IMR-90 (cell line): ENCODE data around the gene MBD3L5. TPM values are rescaled to one million over a fixed set of nuclear protein-coding genes. Genes with fewer than 3 reads are reported as not detected.

Source experiments
- ATAC-seq: fragments of 200-7000 bp; cut with Tn5 transposase; 2 replicates; pipeline ENCODE4 v1.9.1; 2020; ENCODE audit warnings: low read depth, mild to moderate bottlenecking, moderate library complexity
- BruUV-seq: library from RNA; stranded (reverse); fragments of 400-500 nt; replicated peaks from 2 replicates; lab custom pipeline; 2021; lab: Mats Ljungman, UMichigan
- CTCF ChIA-PET: fragments of 300-600 bp; formaldehyde crosslinking; extraction: SDS; loops from one replicate; lab custom pipeline; 2021; ENCODE audit warnings: antibody characterized with exemption; lab: Yijun Ruan, JAX
- POLR2A ChIA-PET: fragments of 300-600 bp; sonication (Branson Sonifier 250); formaldehyde crosslinking; loops from one replicate; lab custom pipeline; 2022; ENCODE audit warnings: antibody characterized with exemption; ENCODE audit not compliant: unreplicated experiment; lab: Charles Lee
- DNase-seq: peaks from one replicate; pipeline ENCODE4 v3.0.0; 2013
- H2AFZ ChIP-seq: replicated peaks from 2 replicates; pipeline ENCODE3; 2013; ENCODE audit warnings: low read length, mild to moderate bottlenecking; ENCODE audit not compliant: poor library complexity
- H2AK5ac ChIP-seq: 2 replicates; pipeline ENCODE4 v1.6.1; 2013; ENCODE audit warnings: low read depth, low read length, inconsistent platforms
- H2AK9ac ChIP-seq: replicated peaks from 2 replicates; pipeline ENCODE3; 2013; ENCODE audit warnings: mild to moderate bottlenecking, low read depth, low read length, moderate library complexity; ENCODE audit not compliant: poor library complexity
- H2BK120ac ChIP-seq: 2 replicates; pipeline ENCODE4 v1.6.1; 2013; ENCODE audit warnings: low read depth, low read length, inconsistent platforms
- H2BK15ac ChIP-seq: 3 replicates; pipeline ENCODE4 v1.6.1; 2013; ENCODE audit warnings: low read depth, low read length, inconsistent platforms
- H2BK20ac ChIP-seq: 2 replicates; pipeline ENCODE4 v1.6.1; 2013; ENCODE audit warnings: low read depth, mild to moderate bottlenecking, inconsistent platforms, low read length, moderate library complexity
- H2BK5ac ChIP-seq: 2 replicates; pipeline ENCODE4 v1.6.1; 2013; ENCODE audit warnings: mild to moderate bottlenecking, low read depth, low read length, inconsistent platforms; ENCODE audit not compliant: poor library complexity, severe bottlenecking
- H3K14ac ChIP-seq: replicated peaks from 2 replicates; pipeline ENCODE4 v1.6.1; 2013; ENCODE audit warnings: low read depth, low read length, inconsistent platforms
- H3K18ac ChIP-seq: 2 replicates; pipeline ENCODE4 v1.6.1; 2013; ENCODE audit warnings: low read depth, low read length, control low read depth
- H3K23ac ChIP-seq: 2 replicates; pipeline ENCODE4 v1.6.1; 2013; ENCODE audit warnings: low read depth, low read length, inconsistent platforms
- H3K27ac ChIP-seq: 2 replicates; pipeline ENCODE4 v1.5.1; 2013; ENCODE audit warnings: mild to moderate bottlenecking, control low read depth, low read length; ENCODE audit not compliant: insufficient read depth
- H3K27me3 ChIP-seq: 2 replicates; pipeline ENCODE4 v1.6.1; 2013; ENCODE audit warnings: low read length; ENCODE audit not compliant: control insufficient read depth, insufficient read depth
- H3K36me3 ChIP-seq: 2 replicates; pipeline ENCODE4 v1.6.1; 2013; ENCODE audit warnings: low read length, mixed read lengths; ENCODE audit not compliant: control insufficient read depth, insufficient read depth
- H3K4ac ChIP-seq: 2 replicates; pipeline ENCODE4 v1.6.1; 2013; ENCODE audit warnings: low read depth, low read length, inconsistent platforms
- H3K4me1 ChIP-seq: 2 replicates; pipeline ENCODE4 v1.6.1; 2013; ENCODE audit warnings: low read length, mixed read lengths; ENCODE audit not compliant: control insufficient read depth, insufficient read depth
- H3K4me2 ChIP-seq: 2 replicates; pipeline ENCODE4 v1.6.1; 2013; ENCODE audit warnings: low read depth, mild to moderate bottlenecking, control low read depth, low read length, moderate library complexity
- H3K4me3 ChIP-seq: 2 replicates; pipeline ENCODE4 v1.5.1; 2013; ENCODE audit warnings: low read depth, mild to moderate bottlenecking, control low read depth, low read length, moderate library complexity; ENCODE audit not compliant: insufficient read depth
- H3K56ac ChIP-seq: 2 replicates; pipeline ENCODE4 v1.6.1; 2013; ENCODE audit warnings: low read length, inconsistent platforms; ENCODE audit not compliant: insufficient read depth; ENCODE audit errors: extremely low read depth
- H3K79me1 ChIP-seq, 2 experiments: 2 replicates each; pipeline ENCODE4 v1.6.1; 2013; ENCODE audit warnings: low read length in 2 of 2, inconsistent platforms in 1 of 2, low read depth in 1 of 2
- H3K9ac ChIP-seq: 2 replicates; pipeline ENCODE4 v1.6.1; 2013; ENCODE audit warnings: low read depth, low read length, control low read depth
- H3K9me1 ChIP-seq: 2 replicates; pipeline ENCODE4 v1.6.1; 2013; ENCODE audit warnings: low read length, inconsistent platforms; ENCODE audit not compliant: insufficient read depth
- H3K9me3 ChIP-seq: 2 replicates; pipeline ENCODE4 v1.6.1; 2013; ENCODE audit warnings: low read length; ENCODE audit not compliant: control insufficient read depth, insufficient read depth
- H4K20me1 ChIP-seq: 2 replicates; pipeline ENCODE4 v1.6.1; 2013; ENCODE audit warnings: low read length, inconsistent platforms; ENCODE audit not compliant: insufficient read depth
- H4K5ac ChIP-seq: 2 replicates; pipeline ENCODE4 v1.6.1; 2013; ENCODE audit warnings: mild to moderate bottlenecking, low read depth, low read length, control low read depth
- H4K8ac ChIP-seq, 2 experiments: 2 replicates each; pipeline ENCODE4 v1.6.1; 2013; ENCODE audit warnings: low read depth in 2 of 2, low read length in 2 of 2, control low read depth in 1 of 2, inconsistent platforms in 1 of 2
- H4K91ac ChIP-seq: 2 replicates; pipeline ENCODE4 v1.6.1; 2013; ENCODE audit warnings: low read depth, low read length, inconsistent platforms; ENCODE audit not compliant: insufficient read depth
- CHD1 ChIP-seq: IDR thresholded peaks from 2 replicates; pipeline ENCODE4 v1.6.1; 2012; ENCODE audit warnings: low read depth, low read length, improper control_type of control experiment
- FOS ChIP-seq: fragments of 150-350 bp; IDR thresholded peaks from 2 replicates; pipeline ENCODE4 v1.6.1; 2016; ENCODE audit warnings: low read depth, low read length
- RAD21 ChIP-seq: IDR thresholded peaks from 2 replicates; pipeline ENCODE4 v1.6.1; 2012; ENCODE audit warnings: low read length, improper control_type of control experiment
- WGBS, 2 experiments: methylation state at CpG; one replicate each; pipeline versions ENCODE4 v1.1.5 to v1.1.7; 2013; ENCODE audit warnings: missing lambda C conversion rate in 2 of 2; ENCODE audit not compliant: insufficient read length in 1 of 2; ENCODE audit errors: extremely low coverage in 2 of 2; 5-methylcytosine and 5-hydroxymethylcytosine counted together
- dilution Hi-C: fragments of 300-500 bp; cut with HindIII; formaldehyde crosslinking; loops from one replicate; pipeline ENCODE4 v1.14.3; 2018; ENCODE audit warnings: low sequenced_read_pairs; ENCODE audit not compliant: unreplicated experiment
- in situ Hi-C: fragments of 300-500 bp; cut with MboI; formaldehyde crosslinking; loops from 3 replicates; pipeline ENCODE4 v1.14.3; 2019; ENCODE audit warnings: low sequenced_read_pairs, inconsistent platforms, mixed read lengths
- intact Hi-C: fragments of 100-400 bp; cut with micrococcal nuclease; formaldehyde crosslinking; loops from 2 replicates; pipeline ENCODE4 v1.10.0; 2022
- polyA plus RNA-seq, 3 experiments: library from polyadenylated mRNA; depleted of rRNA; stranded (reverse); fragments of >200 nt; gene quantifications; 2 replicates each; pipeline ENCODE4 v1.2.3, GENCODE V29; 2012; ENCODE audit warnings: low replicate concordance in 1 of 3
- total RNA-seq: library from RNA; depleted of rRNA; stranded (reverse); fragments of >200 nt; gene quantifications from 2 replicates; pipeline ENCODE4 v1.2.3, GENCODE V29; 2012

MBD3L5 gene
- total and polyA plus RNA-seq, 2 of the 4 experiments (the other 2 are of a cell fraction): not detected

DNA sequence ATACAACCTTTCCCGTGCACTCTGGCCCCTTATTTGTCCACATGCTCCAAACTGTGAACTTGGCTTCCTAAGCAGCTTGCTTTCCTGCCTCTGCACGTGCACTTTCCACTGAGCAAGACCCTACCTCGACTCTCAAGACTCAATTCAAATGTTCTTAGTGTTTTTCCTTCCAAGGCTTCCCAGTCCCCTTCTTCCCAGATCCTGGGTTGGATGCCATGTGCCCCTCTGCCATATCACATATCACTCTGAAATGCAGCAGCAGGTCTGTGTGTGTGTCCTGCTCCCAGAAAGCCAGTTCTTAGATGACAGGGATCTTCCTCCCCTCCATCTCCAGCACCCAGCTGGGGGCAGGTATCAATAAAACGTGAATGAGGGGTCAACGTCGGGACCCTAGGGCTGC is 42.2 kb downstream of the MBD3L5 start:
- H3K9me1 ChIP-seq: no peaks in the 10 kb centered on the region
- no peak overlapping the region for H2BK120ac ChIP-seq
- CTCF ChIA-PET: no interaction called here
- peaks cover 27% of the 10 kb centered on the region for H3K9me3 ChIP-seq
- WGBS, 2 experiments: 88 to 100% methylated on average over 1 of the region's 6 CpGs
- H3K9ac ChIP-seq: no peak overlapping the region
- no peak overlapping the region for H3K4ac ChIP-seq
- H2AK5ac ChIP-seq: no peak overlapping the region
- TF ChIP-seq FOS (no peak), RAD21 (no peak), CHD1 (no peak)
- H4K8ac ChIP-seq: no peak overlapping the region
- no peaks in the 10 kb centered on the region for H4K20me1 ChIP-seq
- peaks cover 11 to 18% of the 10 kb centered on the region in 2 experiments for H3K79me1 ChIP-seq
- DNase-seq: no peak
- no peak overlapping the region for H2BK15ac ChIP-seq
- H3K27ac ChIP-seq: no peak overlapping the region
- H2BK20ac ChIP-seq: no peak overlapping the region
- POLR2A ChIA-PET: no interaction called here
- H2AK9ac ChIP-seq: no peak overlapping the region
- H2AFZ ChIP-seq: no peak overlapping the region
- H3K27me3 ChIP-seq: no peaks in the 10 kb centered on the region
- dilution Hi-C loops: no loop called here
- no peak overlapping the region for H2BK5ac ChIP-seq
- BruUV-seq: no TSS peak
- no peak overlapping the region for H3K56ac ChIP-seq
- H3K4me1 ChIP-seq: no peaks in the 10 kb centered on the region
- H3K4me2 ChIP-seq: no peak overlapping the region
- no peak overlapping the region for H4K91ac ChIP-seq
- H3K23ac ChIP-seq: no peak overlapping the region
- ATAC-seq: no peak
- no peak overlapping the region for H3K4me3 ChIP-seq
- no peak overlapping the region for H3K14ac ChIP-seq
- intact Hi-C loops: no loop called here
- peaks cover 49% of the 10 kb centered on the region for H3K36me3 ChIP-seq
- H4K5ac ChIP-seq: no peak overlapping the region
- H3K18ac ChIP-seq: no peak overlapping the region
- in situ Hi-C loops: no loop called here
